ENCODE data around the gene HDAC9.

HDAC9 gene

GRCh38 chr7:18558503-18558902 lies 63.0 kb downstream of the HDAC9 start:
- DNase-seq: no peak

- no peak for DNase-seq
These were observed 63.4 kb downstream of the HDAC9 start for GRCh38 chr7:18558910-18559309.

- DNase-seq: no peak
These were observed 64.2 kb downstream of the HDAC9 start for GRCh38 chr7:18559756-18560155.

- no peak for DNase-seq
These were observed 69.2 kb downstream of the HDAC9 start for GRCh38 chr7:18564779-18565178.

GRCh38 chr7:18565337-18565736 lies 69.8 kb downstream of the HDAC9 start:
- no peak for DNase-seq

- no peak for DNase-seq
These were observed 70.7 kb downstream of the HDAC9 start for GRCh38 chr7:18566205-18566604.

- DNase-seq: peak in 1 of 2 experiments; percentile 2
These were observed 71.3 kb downstream of the HDAC9 start for GRCh38 chr7:18566829-18567228.

GRCh38 chr7:18570441-18570840 lies 74.9 kb downstream of the HDAC9 start:
- no peak for DNase-seq

GRCh38 chr7:18570890-18571478 lies 75.4 kb downstream of the HDAC9 start:
- DNase-seq: no peak

- DNase-seq: no peak
These were observed 76.6 kb downstream of the HDAC9 start for GRCh38 chr7:18572154-18572553.

GRCh38 chr7:18572885-18573284 lies 77.3 kb downstream of the HDAC9 start:
- no peak for DNase-seq

- DNase-seq: no peak
These were observed 78.1 kb downstream of the HDAC9 start for GRCh38 chr7:18573410-18574234.

- no peak for DNase-seq
These were observed 78.6 kb downstream of the HDAC9 start for GRCh38 chr7:18574235-18574540.

GRCh38 chr7:18574676-18575075 lies 79.1 kb downstream of the HDAC9 start:
- no peak for DNase-seq

- no peak for DNase-seq
These were observed 80.3 kb downstream of the HDAC9 start for GRCh38 chr7:18575622-18576572.

- no peak for DNase-seq
These were observed 81.7 kb downstream of the HDAC9 start for GRCh38 chr7:18577096-18577771.

GRCh38 chr7:18579698-18580097 lies 84.1 kb downstream of the HDAC9 start:
- DNase-seq: no peak

- DNase-seq: no peak
These were observed 85.4 kb downstream of the HDAC9 start for GRCh38 chr7:18580950-18581349.

GRCh38 chr7:18583305-18583704 lies 87.8 kb downstream of the HDAC9 start:
- DNase-seq: no peak

GRCh38 chr7:18590241-18590640 lies 94.7 kb downstream of the HDAC9 start:
- peak; percentile 55 to 65 for DNase-seq

GRCh38 chr7:18590744-18591340 lies 95.3 kb downstream of the HDAC9 start:
- peak; percentile 20 to 22 for DNase-seq

GRCh38 chr7:18593602-18594279 lies 98.2 kb downstream of the HDAC9 start:
- DNase-seq: no peak
